ENCODE measurements around the gene PCDHGB2. TPM values are rescaled to one million over a fixed set of nuclear protein-coding genes. Genes with fewer than 3 reads are reported as not detected.

The PCDHGB2 gene
- total and polyA plus RNA-seq, 2 of the 8 experiments (the other 6 are each of a cell fraction or from before 2014, with no cell fraction given), result 1.9 to 2.9 TPM

- TF ChIP-seq CHD7 (IDR thresholded peaks at IDR 0.05; ENCODE audit: insufficient replicate concordance, low read length) (no peak), MAFK (IDR thresholded peaks at IDR 0.05; ENCODE audit: low read depth, low read length) (peak; percentile 46; the same call in 1 of the 2 replicates), SP2 (IDR thresholded peaks at IDR 0.05; ENCODE audit: low read length) (no peak), RFX5 (IDR thresholded peaks at IDR 0.05; ENCODE audit: borderline replicate concordance, low read depth, low read length) (no peak), ATF2 (IDR thresholded peaks at IDR 0.05; ENCODE audit: low read length) (no peak), PHF8 (conservative IDR thresholded peaks at IDR 0.05; ENCODE audit: low read depth, low read length) (no peak)
Measured at GRCh38 chr5:141326088-141326854, 33.5 kb upstream of the PCDHGB2 start (continued).

Data from H1 (cell line).